ENCODE measurements around the gene FAM180A.

Gene FAM180A

DNA sequence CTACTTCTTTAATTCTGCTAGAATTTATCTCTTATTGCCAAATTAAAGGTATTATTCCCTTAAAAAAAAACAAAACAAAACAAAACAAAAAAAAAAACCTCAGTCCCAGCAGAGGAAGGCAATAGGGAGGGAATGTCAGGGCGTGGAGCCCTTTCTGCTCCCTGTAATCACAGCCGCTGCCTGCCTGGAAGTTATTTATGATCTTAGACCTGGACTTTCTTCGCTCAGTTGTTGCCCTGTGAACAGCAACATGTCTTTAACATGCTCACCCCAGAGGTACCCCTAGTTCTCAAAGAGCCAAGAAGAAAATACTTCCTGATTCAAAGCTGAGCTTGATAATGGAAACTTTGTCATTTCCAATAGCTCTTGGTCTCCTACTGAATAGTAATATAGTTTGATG, 7.7 kb downstream of the FAM180A start:
- no peak for TF ChIP-seq GATA2 (IDR thresholded peaks at IDR 0.05; ENCODE audit: low read depth, low read length)

- no peak for TF ChIP-seq GATA2 (IDR thresholded peaks at IDR 0.05; ENCODE audit: low read depth, low read length)
- no peak for TF ChIP-seq GATA3 (IDR thresholded peaks at IDR 0.05; ENCODE audit: low read depth, low read length)
Measured at GRCh38 chr7:135736586-135737305, 11.9 kb downstream of the FAM180A start.

DNA sequence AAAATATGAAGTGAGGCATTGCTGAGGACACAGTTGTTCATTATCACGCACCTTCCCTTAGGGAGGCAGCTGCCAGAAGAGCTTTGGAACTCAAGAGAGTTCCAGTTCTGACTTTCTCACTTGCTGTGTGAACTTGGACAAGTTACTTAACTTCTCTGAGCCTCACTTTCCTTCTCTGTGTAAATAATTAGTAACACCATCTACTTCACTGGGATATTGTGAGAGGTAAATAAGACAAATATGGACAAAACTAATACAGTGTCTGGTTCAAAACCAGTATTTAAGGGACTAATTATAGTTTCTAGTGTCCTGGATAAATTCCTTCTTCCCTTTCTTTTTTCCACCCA, 14.3 kb downstream of the FAM180A start:
- TF ChIP-seq GATA3 (IDR thresholded peaks at IDR 0.05; ENCODE audit: low read depth, low read length) = no peak
- TF ChIP-seq GATA2 (IDR thresholded peaks at IDR 0.05; ENCODE audit: low read depth, low read length) = no peak

GRCh38 chr7:135733603-135734342, 14.8 kb downstream of the FAM180A start:
- TF ChIP-seq GATA3 (IDR thresholded peaks at IDR 0.05; ENCODE audit: low read depth, low read length) (no peak), GATA2 (IDR thresholded peaks at IDR 0.05; ENCODE audit: low read depth, low read length) (no peak)

GRCh38 chr7:135731131-135731530, 17.5 kb downstream of the FAM180A start:
- TF ChIP-seq GATA3 (IDR thresholded peaks at IDR 0.05; ENCODE audit: low read depth, low read length) = no peak
- TF ChIP-seq GATA2 (IDR thresholded peaks at IDR 0.05; ENCODE audit: low read depth, low read length) = no peak

GRCh38 chr7:135729230-135729629, 19.4 kb downstream of the FAM180A start:
- no peak for TF ChIP-seq GATA2 (IDR thresholded peaks at IDR 0.05; ENCODE audit: low read depth, low read length)
- TF ChIP-seq GATA3 (IDR thresholded peaks at IDR 0.05; ENCODE audit: low read depth, low read length) = no peak

DNA sequence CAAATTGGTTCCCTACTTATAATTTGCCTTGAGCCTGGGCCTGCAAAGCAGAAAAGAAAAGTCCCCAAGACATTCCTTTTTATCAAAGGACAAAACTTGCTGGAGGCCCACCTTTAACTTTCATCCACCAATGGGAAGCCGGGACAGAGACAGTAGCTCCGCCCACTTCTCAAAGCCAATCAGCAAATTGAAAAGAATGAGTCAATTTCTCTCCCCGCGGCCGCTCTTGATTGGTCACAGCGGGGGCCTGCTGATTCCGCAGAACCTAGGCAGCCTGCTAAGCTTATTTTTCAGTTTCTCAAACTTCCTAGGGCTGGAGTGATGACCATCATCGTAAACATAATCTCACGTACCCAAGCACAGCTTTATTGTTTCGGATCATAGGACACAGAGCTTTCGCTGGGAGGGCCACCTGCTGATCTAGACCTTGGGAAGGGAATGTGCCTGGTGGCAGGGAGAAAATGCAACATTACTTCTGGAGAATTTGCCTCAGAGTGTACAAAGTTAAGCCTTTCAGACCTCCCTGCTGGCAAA, 20.4 kb downstream of the FAM180A start, which contains the start of gene SLC13A4:
Gene SLC13A4, minus strand, starts transcription at position 51 of the 534 bp plus-strand sequence. CDS start 690 bp downstream, outside the sequence.
- no peak for TF ChIP-seq GATA2 (IDR thresholded peaks at IDR 0.05; ENCODE audit: low read depth, low read length)
- no peak for TF ChIP-seq GATA3 (IDR thresholded peaks at IDR 0.05; ENCODE audit: low read depth, low read length)

DNA sequence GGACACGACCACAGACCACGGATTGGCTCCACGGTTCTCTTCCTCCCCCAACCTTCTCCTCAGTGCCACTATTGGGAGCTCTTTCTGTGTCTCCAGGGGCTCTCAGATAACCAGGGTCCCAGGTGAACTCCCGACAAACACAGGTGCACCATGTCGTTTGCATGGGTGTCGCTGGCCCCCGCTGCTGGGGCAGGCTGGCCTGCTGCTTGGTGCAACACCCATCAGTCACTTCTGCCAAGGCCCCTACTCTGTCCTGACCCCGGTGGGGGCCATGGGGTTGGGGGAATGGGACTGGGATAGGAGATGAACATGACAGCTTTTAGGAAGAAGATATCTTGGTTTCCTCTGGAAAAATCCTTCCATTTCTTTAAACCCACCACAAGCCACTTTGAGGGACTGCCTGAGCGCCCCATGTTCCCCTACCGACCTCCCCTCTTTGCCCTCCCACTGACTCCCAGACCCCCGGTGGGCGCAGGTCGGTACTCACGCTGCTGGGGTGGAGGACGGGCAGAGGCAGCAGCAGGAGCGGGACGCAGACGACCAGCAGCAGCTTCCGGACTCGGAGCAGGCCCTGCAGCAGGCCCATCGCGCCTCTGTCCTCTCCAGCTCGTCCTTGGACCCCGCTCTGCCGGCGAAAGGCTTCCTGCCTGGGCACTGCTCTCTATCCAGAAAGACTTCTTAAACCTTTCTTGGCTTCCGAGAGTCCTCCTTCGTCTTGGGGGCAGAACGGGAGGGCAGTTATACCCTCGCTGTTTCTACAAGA, 21.5 kb downstream of the FAM180A start:
- TF ChIP-seq GATA2 (IDR thresholded peaks at IDR 0.05; ENCODE audit: low read depth, low read length) (no peak), GATA3 (IDR thresholded peaks at IDR 0.05; ENCODE audit: low read depth, low read length) (no peak)

DNA sequence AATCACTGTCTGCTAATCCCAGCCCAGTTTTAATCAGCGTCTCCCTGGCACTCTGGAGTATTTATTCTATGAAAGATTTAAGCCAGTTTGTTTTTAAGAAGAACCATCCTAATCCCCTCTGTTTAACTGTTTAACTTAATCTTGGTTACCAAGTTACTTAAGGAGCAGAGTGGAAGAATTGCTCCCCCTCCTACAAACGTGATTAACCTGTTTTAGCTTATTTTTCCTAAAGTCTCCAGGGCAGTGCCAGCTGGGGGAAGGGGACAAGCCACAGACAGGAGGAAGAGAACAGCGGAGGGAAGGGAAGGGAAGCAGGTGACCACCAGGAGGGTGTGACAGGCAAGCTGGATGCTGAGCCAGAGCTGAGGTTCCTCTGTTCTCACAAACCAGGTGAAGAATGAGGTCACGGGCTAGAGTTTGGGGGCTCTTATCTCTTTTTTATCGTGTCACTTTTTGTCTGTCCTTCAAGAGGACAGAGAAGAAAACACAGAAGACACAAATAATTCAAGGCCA, 22.3 kb downstream of the FAM180A start:
- no peak for TF ChIP-seq GATA2 (IDR thresholded peaks at IDR 0.05; ENCODE audit: low read depth, low read length)
- no peak for TF ChIP-seq GATA3 (IDR thresholded peaks at IDR 0.05; ENCODE audit: low read depth, low read length)

DNA sequence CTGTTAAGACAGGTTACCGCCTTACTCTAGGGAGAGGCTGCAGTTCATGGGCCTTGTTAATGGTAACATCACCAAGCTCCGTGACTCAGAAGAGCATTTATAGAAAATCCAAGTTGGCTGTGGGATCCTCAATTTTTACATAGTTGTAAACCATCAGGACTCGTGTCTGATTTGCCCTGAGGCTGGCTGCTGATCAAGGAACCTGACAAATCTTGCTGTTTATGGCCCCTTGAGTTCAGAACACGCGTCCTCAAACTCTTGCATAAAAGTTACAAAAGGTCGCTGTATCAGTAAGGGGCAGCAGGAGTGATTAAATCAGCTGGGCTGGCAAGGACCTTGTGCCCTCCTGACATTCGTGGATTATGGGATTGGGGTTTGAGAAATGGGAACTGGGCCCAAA, 25.2 kb downstream of the FAM180A start:
- no peak for TF ChIP-seq GATA3 (IDR thresholded peaks at IDR 0.05; ENCODE audit: low read depth, low read length)
- TF ChIP-seq GATA2 (IDR thresholded peaks at IDR 0.05; ENCODE audit: low read depth, low read length) = no peak

DNA sequence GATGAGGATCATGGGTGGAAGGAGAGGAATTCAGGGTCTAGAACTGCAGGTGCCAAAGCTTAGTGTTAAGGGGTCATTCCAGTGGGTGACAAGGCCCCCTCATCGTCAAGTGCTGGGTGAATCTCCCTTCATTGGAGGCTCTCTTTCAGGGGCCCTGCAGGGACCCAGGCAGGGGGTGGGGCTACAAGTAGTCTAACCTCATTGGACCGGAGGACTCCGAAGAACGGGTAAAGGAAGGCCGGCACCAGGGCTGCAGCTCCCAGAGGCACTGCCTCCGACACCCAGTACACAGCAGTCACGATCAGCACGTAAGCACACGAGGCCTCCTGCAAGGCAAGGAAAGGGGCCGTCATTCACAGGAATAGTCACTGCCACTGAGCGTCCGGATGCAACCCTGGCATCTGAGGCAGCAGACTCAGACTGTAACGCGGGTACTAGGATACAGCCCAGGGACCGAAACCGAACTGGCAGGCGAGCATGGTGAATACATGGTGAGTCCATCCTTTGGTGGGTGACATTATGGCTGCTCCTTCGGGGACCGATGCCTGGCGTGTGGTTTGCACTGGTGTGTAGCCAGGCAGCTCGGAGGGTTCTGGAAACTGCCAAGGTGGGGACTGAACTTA, 27.3 kb downstream of the FAM180A start:
- TF ChIP-seq GATA3 (IDR thresholded peaks at IDR 0.05; ENCODE audit: low read depth, low read length) = no peak
- TF ChIP-seq GATA2 (IDR thresholded peaks at IDR 0.05; ENCODE audit: low read depth, low read length) = no peak

- TF ChIP-seq GATA2 (IDR thresholded peaks at IDR 0.05; ENCODE audit: low read depth, low read length) (no peak), GATA3 (IDR thresholded peaks at IDR 0.05; ENCODE audit: low read depth, low read length) (no peak)
Measured at GRCh38 chr7:135719688-135720087, 28.9 kb downstream of the FAM180A start.

DNA sequence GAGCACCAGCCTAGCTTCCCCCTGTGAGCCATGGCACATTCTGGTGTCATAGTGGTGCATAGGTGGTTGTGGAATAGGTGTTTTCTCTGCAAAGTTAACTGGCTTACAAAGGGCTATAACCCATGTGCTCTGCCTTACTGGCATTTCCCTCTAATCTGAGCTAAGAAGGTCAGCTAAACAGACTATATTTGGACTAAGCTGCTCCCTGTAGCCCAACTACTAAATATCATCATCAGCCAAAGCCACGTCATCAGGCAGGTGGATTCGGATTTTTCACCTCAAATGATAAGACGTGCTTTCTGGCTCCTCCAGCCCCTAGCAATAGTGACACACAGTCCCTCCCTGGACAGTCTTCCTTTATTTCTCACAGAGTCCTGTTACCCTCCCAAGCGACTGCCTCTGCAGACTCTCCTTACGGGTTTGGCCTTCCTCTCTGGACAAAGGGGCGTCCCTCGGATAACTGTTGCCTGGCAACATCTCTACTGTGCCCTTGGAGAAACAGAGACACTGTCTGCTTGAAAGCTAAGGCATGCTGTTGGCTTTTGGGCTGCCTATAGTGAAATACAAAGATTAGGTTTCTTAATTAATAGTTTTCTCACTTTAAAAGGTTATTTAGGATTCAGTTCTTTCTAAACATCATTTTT, 29.7 kb downstream of the FAM180A start:
- TF ChIP-seq GATA2 (IDR thresholded peaks at IDR 0.05; ENCODE audit: low read depth, low read length) = no peak
- no peak for TF ChIP-seq GATA3 (IDR thresholded peaks at IDR 0.05; ENCODE audit: low read depth, low read length)

Measured in SH-SY5Y (cell line).